Myocyte (in vitro differentiated cells): ENCODE measurements around the gene LRGUK. TPM values are rescaled to one million over a fixed set of nuclear protein-coding genes. Genes with fewer than 3 reads are reported as not detected.

ENCODE experiments used
- DNase-seq: peaks from one replicate; pipeline ENCODE4 v3.0.0-alpha.2; 2012; ENCODE audit warnings: low read depth
- total RNA-seq: library from RNA; depleted of rRNA; stranded (reverse); fragments of >200 nt; gene quantifications from 2 replicates; pipeline ENCODE4 v1.2.3, GENCODE V29; 2014

Gene LRGUK
- total RNA-seq, 1 donor from 2014 or later: 0.24 TPM

DNA sequence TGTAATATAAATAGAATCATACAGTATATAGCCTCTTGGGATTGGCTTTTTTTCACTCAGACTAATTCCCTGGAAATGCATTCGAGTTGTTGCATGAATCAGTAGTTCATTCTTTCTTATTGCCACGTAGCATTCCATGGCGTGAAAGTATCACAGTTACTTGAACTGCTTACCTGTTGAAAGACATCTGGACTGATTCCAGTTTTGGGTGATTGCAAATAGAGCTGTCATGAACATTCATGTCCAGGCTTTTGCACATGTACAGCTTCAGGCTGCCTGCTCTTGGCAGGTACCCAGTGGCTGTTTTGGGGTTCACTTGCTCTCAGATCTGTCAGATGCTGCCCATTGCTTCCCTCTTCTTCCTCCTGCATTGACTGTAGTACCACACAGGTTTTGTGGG, 54.9 kb downstream of the LRGUK start:
- DNase-seq: no peak

DNA sequence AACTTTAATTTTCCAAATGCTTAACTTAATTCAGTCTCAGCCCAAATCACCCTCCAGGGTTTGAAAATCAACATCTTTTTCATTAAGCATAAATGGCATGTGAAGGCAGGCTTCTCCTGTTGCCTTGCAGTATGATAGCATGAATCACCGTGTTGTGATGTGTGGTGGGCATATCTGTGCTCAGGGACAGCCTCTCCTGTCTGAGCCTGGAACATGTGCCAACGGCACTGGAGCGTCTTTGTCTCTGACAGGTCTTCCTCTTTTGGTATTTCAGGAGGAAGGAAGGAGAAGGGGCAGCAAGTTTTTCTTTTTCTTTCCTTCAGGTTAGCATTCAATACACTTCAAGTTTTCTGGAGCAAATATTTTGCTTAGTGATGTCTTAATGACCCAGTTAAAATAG, 57.6 kb downstream of the LRGUK start:
- peak; percentile 76 for DNase-seq

DNA sequence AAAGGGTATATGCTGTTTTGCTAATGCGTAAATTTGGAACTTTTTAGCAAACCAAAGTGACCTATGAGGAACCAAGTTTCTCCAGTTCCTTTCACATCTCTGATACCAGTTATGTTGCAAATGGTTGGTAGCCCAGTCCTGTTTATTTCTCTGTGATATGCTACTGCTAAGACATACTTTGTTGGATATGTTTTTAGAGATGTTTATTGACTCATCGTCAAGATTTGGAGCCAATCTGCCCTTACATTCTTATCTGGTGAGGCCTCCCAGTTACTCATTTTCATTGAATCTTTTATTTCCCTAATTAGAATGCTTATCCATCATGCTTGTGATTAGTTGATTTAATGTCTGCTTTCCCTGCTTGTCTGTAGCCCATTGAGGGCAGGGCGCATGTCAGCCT, 58.9 kb downstream of the LRGUK start:
- DNase-seq: peak; percentile 13

DNA sequence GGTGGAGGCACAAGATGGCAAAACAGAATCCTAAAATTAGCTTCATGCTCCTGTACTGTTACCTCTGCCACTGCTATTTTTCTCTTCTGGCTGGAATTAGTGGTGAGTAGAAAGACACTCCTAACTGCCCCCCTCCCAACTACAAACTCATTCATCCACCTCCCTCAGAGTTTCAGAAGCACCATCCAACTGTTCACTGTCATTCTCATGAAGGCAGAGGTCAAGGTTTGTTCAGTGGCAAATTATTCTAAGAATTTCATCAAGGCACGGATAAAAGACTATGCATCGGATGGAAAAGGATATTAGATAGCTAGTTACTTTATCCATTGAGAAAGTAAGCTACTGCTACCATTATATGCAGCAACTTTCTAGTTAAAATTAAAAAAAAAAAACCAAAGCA, 59.7 kb downstream of the LRGUK start:
- peak; percentile 30 for DNase-seq

DNA sequence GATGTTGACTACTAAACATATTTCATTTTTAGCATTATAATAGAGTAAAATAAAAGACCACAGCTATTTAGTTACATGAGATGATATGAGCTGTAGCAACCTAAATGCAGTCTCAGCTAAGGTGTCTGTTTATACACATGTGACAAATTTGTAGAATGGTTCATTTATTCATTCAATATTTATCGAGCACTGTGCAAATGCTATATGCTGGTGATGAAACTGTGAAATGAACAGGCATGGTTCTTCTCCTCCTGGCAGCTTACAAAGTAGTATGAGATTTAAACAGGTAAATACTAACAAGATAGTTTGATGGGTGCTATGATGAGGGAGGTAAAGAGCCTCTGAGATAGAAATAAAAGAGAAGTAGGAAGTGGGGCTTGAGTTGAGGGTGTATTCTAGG, 60.8 kb downstream of the LRGUK start:
- no peak for DNase-seq

DNA sequence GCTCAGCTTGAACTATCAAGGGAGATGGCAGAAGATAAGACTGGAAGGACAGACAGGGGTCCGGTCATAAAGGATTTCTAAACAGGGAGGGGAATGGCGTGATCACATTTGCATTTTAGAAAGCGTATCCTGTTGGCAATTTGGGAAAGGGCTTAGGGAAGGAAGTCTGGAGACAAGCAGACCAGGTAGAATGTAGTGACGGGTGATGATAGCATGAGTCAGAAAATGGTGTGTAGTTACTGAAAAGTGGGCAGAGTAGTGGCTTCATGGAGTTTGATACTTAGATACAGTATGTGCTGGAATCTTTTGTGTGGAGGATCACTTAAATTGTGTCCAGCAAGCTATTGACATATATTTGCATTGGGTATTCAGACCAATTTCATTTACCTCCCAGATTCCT, 61.2 kb downstream of the LRGUK start:
- no peak for DNase-seq

DNA sequence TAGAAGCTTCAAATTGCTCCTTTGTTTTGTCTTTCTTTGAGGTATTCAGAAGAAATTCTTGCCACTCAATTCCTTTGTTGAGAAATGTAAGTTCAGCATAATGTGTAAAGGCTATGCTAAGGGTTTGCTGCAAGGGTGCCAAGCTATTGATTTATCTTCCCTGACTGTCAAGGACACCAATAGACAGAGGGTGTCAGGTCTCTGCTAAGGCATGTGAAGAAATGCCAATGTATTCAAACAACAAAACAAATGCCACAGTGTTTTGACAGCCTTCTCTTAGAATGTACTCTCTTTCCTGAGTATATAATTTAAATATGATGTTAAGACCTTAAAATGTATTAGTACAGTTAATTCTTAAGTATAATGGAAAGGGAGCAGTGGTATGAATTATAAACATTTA, 62.4 kb downstream of the LRGUK start:
- DNase-seq: no peak

DNA sequence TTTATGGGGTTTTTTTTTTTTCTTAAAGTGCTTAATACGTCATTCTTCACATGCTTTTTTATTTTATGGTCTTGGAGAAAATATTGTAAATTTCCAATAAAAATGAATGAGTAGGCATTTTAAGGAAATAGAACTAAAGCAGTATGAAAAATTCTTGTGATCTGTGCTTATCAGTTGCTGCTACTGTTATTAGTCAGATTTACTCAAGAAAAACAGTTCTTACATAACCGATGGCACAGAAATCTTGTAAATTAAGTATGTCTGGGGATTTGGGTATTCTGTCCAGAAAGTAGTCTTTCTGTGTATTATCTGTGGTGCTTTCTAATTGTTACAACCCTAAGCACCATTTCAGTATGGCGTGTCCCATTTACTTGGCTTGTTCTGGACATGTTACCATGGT, 64.7 kb downstream of the LRGUK start:
- no peak for DNase-seq

DNA sequence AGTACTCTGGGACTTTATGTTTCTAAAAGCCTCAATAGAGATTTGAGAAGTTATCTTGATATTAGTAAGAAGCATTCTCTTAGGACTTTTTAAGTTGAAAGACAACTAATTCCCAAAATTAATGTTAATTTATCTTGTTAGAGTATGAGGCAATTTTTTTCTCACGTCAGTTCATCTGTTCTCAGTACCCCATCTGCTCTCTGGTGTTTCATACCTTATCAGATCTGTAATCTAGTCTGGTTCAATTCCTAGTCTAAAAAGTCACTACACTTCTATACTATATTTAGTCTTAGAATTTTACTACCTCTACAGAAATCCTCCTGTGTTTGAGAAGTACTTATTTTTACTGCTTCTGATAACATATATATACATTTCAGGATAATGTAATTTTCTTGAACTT, 66.1 kb downstream of the LRGUK start:
- DNase-seq: no peak

DNA sequence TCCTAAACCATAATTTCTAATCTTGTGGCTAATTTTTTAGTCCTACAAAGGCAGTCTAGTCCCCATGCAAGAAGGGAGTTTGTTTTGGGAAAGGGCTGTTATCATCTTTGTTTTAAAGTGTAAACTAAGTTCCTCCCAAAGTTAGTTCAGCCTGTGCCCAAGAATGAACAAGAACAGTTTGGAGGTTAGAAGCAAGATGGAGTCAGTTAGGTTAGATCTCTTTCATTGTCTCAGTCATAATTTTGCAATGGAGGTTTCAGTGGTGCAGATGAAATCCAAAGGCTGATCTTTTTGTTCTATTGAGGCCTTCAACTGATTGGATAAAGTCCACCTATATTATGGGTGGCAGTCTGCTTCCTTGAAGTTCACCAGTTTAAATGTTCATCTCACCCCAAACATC, 68.1 kb downstream of the LRGUK start:
- no peak for DNase-seq

DNA sequence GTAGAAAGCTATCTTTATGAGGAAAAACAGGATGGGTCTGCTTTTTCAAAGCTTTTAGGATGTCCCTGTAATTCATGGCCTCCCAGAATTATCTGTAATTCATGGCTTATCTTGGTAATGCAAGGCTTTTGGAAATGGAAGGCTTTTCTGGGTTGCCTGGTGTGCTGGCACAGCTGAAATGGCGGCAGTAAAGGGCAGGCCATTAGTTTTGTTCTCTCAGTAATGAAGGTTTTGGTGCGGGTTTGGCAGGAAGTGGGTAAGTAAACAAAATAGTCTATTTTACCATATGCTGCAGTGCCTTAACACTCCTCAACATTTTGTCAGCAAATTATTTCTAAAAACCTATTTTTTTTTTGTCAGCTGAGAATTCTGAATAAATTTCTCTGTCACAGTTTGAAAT, 69.3 kb downstream of the LRGUK start:
- no peak for DNase-seq

DNA sequence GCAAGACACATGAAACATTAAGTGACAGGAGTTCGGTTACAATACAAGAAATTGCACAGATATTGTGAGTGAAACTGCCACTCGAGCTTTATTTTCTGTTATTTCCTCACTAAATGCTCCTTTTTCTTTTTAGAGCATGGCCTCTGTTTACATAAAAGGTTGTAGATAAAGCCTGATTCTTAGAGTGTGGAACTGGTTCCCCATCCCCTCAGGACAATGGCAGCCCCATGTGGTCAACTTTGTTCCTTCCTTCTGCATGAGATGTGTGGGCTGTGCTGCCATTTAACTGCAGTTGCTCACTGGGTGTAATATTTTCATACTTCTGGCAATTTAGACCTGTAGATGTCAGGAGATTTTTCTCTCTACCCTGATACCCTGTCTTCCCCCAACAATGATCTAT, 70.2 kb downstream of the LRGUK start:
- DNase-seq: no peak

DNA sequence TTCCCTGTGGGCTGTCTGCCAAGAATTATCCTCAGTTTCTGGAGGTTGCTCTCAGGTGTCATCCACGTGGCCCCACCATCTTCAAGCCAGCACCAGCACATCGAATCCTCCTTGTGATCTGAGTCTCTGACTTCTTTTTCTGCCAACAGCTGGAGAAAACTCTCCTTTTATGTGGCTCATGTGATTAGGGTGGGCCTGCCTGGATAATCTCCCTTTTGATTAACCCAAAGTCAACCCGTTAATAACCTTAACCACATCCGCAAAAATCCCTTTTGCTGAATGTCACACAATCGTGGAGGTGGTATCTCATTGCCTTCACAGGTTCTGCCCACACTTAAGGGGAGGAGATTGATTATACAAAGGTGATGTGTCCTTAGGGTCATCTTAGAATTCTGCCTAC, 73.8 kb downstream of the LRGUK start:
- no peak for DNase-seq

DNA sequence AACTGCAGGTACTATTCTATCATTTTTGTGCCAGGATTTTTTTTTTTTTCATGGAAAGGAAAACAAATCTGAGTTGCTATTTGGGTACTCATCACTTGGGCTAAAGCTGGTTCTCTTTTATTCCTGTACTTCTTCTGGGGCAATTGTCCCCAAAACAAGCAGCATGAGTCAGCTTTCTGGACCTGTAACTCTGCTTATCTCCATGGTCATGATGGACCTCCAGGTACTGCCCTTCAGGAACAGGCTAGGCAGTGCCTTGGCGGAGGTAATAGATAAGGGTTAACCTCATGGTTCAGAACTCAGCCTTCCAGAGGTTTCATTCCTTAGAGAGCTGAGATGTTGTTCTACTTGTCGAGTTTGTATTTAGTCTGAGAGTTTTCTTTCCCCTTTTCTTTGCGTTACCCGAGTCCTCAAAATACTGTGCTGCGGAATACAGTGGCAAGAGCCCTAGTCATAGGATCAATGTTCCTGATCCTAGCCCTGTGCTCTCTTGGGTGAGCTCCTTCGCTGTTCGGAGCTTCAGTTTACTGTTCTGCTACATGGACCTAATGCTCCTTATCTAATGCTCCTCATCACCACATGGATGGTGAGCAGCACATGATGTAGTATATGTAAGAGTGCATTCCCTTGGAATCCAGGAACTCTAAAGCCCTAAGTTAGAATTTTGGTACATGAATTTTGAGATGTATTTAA, 74.6 kb downstream of the LRGUK start:
- no peak for DNase-seq

DNA sequence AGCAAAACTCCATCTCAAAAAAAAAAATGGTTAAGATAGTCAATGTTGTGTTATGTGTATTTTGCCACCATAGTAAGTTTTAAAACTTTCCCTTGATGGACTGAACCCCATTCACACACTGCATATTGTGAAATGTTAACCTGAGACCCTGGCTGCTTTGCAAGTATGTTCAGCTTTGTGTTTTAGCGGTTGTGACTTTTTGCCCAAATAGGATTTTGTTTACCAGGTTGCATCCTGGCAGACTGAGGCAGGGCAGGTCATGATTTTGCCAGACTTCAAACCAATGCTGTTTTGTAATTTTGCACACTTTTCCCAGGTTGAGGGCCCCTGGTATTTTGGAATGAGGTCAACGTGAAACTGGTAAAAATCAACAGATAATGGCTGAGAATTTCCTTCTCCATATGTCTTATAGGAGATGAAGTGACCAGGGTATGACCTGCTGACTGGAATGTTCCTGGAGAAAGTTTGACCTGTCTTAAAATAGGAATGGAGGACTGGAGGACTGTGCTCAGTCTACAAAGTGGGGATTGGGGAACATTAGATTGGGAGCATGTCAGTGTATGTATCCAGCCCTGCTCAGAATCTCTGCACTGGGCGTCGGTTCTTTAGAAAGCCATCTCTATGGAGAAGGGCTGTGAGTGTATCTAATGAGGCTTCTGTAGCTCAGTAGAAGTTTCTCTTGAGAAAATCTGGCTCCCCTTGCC, 76.2 kb downstream of the LRGUK start:
- no peak for DNase-seq

DNA sequence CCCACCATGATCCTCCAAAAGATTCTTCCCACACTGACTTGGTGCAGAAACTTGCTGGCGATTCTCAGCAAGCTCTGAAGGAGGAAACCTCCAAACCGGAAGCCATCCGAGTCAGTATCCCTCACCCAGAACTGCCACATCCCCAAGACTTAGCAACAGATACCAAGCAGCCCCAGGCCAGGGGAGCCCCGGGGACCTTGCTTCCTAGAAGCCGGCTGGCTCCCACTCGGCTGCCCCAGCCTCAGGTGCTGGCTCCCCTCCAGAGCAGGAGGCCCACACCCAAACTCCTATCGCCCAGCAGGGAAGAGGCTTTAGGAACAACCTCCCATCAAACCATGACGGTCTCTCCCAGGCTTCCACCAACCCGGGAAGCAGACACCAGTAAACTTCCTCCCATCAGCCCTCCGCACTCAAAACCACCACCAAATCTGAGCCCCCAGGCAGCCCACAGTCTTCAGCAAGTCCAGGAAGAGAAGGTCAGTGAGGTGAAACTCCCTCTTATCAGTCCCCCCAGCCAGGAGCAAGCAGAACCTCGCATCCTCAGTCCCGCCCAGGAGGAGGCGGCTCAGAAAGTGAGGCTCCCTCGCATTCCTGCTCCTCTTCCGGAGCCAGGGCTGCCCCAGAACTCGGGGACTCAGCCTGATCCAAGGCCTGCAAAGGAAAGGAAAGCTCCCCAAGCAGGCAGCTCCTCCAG, 82.3 kb downstream of the LRGUK start:
- no peak for DNase-seq

DNA sequence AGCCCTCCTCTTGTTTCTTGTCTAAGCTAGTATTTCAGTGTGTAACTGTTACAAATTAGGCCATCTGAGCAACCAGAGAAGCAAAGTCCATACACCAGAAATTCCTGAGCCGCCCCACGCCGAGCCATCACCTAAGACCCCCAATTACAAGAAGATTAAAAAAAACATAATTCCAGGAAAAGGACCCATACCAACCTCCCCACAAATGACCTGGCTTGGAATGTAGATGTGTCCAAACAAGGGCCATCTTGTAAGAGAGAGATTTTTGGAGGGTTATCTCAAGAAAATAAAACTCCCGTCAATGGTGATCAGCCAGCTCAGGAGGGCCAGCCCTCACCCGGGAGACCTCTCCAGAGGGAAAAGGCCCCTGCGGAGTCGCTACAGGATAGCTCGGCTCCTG, 83.1 kb downstream of the LRGUK start:
- DNase-seq: no peak

DNA sequence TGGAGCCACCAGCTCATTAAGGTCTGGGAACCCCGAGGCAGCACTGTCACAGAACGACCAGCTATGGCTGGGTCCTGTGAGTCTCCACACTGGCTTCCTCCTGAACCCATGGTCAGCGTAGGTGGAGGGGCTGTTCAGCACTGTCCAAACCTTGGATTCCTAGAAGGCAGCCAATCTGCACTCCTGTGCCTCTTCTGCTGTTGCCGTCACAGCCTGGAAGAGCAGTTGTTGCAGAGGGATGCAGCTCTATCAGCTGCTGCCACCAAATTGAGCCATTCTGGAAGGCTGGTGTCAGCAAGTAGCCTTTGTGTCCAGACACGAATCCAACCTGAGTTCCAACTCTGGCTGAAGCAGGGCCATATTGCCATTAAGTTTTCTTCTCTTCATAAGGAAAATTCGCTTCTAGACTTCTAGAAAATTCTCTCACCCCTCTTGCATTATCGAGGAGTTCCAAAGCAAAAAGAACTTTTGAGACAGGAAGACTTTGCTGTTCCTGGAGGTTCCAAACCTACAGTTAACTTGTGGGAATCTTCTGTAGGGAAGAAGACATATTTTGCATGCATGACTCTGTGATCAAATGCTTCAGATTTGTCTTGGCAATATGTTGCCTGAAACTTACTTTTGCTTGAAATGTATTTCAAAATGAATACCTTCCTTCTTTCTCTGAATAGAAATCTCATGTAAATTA, 84.0 kb downstream of the LRGUK start:
- DNase-seq: no peak

DNA sequence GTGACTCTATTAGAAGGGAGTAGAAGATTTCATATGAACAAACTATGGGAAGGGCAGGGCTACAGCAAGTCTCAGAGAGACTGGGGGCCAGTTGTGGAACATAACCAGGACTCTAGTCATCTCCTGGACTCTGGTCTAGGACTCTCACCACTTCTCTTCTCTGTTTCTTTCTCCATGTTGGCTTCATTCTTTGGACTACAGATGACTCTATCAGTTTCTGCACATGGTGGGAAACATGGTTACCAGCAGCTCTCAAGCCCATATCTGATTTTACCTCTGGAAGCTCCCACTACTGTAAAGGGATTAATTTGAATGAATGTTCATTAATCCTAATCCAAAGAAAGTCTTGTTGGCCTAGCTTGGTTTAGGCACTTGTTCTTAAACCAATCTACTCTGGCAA, 84.7 kb downstream of the LRGUK start:
- no peak for DNase-seq

DNA sequence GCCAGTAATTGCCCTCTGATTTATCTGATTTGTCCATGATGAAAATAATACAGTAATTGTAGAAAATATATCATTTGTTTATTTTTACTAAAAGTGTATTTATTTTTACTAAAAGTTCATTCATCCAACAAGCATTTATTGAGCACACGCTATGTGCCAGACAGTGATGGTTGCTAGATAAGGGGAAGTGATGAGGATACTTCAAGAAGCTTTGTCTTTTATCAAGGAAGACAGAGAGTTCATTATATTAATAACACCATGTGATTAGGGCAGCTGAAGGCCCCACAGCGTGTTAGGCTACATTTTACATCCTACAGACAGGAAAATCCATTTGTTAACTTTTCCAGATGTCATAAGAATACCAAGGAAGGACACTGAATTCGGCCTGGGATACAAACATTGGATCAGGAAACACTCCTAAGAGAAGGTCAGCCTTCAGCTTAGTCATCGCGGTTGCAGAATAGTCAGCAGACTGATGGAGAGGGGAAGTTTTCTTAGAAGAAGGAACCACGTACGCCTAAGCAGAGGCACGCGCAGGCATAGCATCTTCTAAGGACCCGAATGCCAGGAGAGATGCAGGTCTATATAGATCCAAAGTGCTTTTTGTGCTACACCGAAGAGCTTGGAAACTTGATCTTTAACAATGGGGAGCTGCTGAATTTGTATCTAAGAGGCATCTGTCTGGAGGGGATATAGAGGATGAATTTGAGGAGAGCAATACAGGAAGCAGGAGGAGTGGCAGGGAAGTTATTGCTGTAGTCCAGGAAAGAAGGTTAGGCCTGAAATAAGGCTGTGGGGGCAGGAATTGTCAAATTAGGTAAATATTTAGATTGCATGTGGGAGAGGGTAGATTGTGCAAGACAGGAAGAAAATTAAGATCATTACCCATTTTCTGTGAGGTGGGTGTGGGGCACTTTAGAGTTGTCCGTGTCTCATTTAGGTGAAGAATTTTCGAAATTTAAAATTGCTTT, 85.7 kb downstream of the LRGUK start:
- no peak for DNase-seq

DNA sequence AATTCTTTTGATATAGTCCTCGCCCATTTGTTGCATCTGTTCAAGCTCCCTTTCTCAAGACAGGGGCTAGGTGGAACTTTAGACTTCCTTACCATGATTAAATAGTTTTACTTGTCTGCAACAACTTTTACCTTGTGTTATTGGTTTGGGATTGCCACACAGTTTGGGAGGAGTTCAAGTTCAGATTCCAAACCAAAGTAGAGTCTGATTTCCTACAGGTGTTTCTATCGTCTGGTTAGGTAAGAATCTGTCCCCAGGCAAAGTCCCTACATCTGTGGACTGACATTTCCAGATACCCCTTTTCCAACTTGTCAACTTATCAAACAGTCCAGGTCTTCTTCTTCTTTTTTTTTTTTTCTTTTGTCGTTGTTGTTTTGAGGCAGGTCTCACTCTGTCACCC, 93.1 kb downstream of the LRGUK start:
- no peak for DNase-seq
